HepG2 (cell line): Measurements from ENCODE around the gene FRMD4A.

Source experiments
- ADNP ChIP-seq: sonication (generic); formaldehyde crosslinking; IDR thresholded peaks from 2 replicates; pipeline ENCODE4 v1.4.0; 2020; ENCODE audit warnings: missing genetic modification reagents
- MYNN ChIP-seq: sonication (generic); formaldehyde crosslinking; IDR thresholded peaks from 2 replicates; pipeline ENCODE4 v1.4.0; 2020; ENCODE audit warnings: mild to moderate bottlenecking, low read depth, missing genetic modification reagents
- NFIC ChIP-seq: IDR thresholded peaks from 2 replicates; pipeline ENCODE4 v1.6.1; 2012; ENCODE audit warnings: mild to moderate bottlenecking, low read length, inconsistent platforms
- POLR2A ChIP-seq, 2 experiments: IDR thresholded peaks; 2 replicates each; pipeline ENCODE4 v1.6.1; 2011; ENCODE audit warnings: low read depth in 2 of 2, low read length in 2 of 2, mild to moderate bottlenecking in 1 of 2, moderate library complexity in 1 of 2; ENCODE audit not compliant: insufficient read depth in 1 of 2
- RXRB ChIP-seq: IDR thresholded peaks from 2 replicates; pipeline ENCODE4 v1.6.1; 2016; ENCODE audit warnings: borderline replicate concordance, missing genetic modification reagents, missing compliant biosample characterization
- SMAD3 ChIP-seq: sonication (generic); formaldehyde crosslinking; IDR thresholded peaks from 2 replicates; pipeline ENCODE4 v1.4.0; 2020; ENCODE audit warnings: missing genetic modification reagents
- ZNF138 ChIP-seq: sonication (generic); formaldehyde crosslinking; IDR thresholded peaks from 2 replicates; pipeline ENCODE4 v1.5.0; 2020; ENCODE audit warnings: mild to moderate bottlenecking, low read depth, missing genetic modification reagents
- ZNF20 ChIP-seq: sonication (generic); formaldehyde crosslinking; IDR thresholded peaks from 2 replicates; pipeline ENCODE4 v1.4.0; 2020; ENCODE audit warnings: mild to moderate bottlenecking, moderate library complexity, missing genetic modification reagents
- ZNF224 ChIP-seq: sonication (generic); formaldehyde crosslinking; IDR thresholded peaks from 2 replicates; pipeline ENCODE4 v1.5.0; 2020; ENCODE audit warnings: mild to moderate bottlenecking, missing genetic modification reagents
- ZNF234 ChIP-seq: sonication (generic); formaldehyde crosslinking; conservative IDR thresholded peaks from 2 replicates; pipeline ENCODE4 v1.5.1; 2020; ENCODE audit warnings: mild to moderate bottlenecking, missing genetic modification reagents
- ZNF589 ChIP-seq: sonication (generic); formaldehyde crosslinking; conservative IDR thresholded peaks from 2 replicates; pipeline ENCODE4 v1.8.0; 2022; ENCODE audit warnings: mild to moderate bottlenecking, moderate library complexity, missing genetic modification reagents
- TF ChIP-seq, protein P1 (sequence below): sonication (generic); formaldehyde crosslinking; IDR thresholded peaks from 2 replicates; pipeline ENCODE4 v1.4.0; 2020; ENCODE audit warnings: missing genetic modification reagents
- TF ChIP-seq, protein P2 (sequence below): sonication (generic); formaldehyde crosslinking; IDR thresholded peaks from 2 replicates; pipeline ENCODE4 v1.5.0; 2020; ENCODE audit warnings: missing genetic modification reagents, mild to moderate bottlenecking, borderline replicate concordance
- TF ChIP-seq, protein P3 (sequence below): sonication (generic); formaldehyde crosslinking; IDR thresholded peaks from 2 replicates; pipeline ENCODE4 v1.8.0; 2022; ENCODE audit warnings: mild to moderate bottlenecking, missing genetic modification reagents; ENCODE audit not compliant: insufficient replicate concordance

DNA sequence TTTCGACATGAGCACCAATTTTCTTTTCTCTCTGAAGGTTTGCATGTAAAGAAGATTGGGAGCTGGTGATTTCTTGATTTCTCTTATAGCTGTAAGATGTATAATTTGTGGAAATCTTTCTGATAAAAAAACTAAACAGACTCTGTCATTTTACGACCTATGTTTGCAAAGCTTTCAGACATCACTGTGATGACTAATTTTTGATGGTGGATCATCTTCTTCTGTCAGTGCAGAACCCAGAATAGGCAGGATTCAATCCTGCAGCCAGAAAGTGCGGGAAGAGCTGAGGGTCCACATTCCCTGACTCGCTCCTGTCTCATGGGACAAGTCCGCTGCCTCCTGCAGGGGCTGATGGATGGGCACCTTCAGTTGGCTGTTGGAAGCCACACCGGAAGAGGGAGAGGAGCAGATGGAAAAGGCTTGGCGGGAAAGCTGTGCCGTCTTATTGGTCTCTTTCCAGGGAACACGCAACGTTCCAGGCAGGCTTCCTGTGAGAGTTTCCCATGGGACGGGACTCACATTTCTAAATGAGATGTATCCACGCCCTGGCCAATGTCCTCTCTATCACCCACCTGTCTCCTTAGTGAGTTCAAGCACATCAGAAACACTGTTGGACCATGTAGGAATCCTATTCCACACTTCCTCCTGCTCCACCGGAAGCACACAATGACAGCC, 557.1 kb downstream of the FRMD4A start:
- no peak for TF ChIP-seq ZNF224 (CRISPR knock-in tag)
- TF ChIP-seq, protein P1, sequence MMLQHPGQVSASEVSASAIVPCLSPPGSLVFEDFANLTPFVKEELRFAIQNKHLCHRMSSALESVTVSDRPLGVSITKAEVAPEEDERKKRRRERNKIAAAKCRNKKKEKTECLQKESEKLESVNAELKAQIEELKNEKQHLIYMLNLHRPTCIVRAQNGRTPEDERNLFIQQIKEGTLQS (CRISPR knock-in tag), result no peak
- no peak for TF ChIP-seq RXRB
- TF ChIP-seq MYNN (CRISPR knock-in tag), result no peak
- no peak for TF ChIP-seq ADNP
- no peak for TF ChIP-seq ZNF138 (CRISPR knock-in tag)
- TF ChIP-seq SMAD3 (CRISPR knock-in tag), result no peak
- no peak for TF ChIP-seq NFIC
- TF ChIP-seq ZNF589, result no peak
- TF ChIP-seq, protein P2, sequence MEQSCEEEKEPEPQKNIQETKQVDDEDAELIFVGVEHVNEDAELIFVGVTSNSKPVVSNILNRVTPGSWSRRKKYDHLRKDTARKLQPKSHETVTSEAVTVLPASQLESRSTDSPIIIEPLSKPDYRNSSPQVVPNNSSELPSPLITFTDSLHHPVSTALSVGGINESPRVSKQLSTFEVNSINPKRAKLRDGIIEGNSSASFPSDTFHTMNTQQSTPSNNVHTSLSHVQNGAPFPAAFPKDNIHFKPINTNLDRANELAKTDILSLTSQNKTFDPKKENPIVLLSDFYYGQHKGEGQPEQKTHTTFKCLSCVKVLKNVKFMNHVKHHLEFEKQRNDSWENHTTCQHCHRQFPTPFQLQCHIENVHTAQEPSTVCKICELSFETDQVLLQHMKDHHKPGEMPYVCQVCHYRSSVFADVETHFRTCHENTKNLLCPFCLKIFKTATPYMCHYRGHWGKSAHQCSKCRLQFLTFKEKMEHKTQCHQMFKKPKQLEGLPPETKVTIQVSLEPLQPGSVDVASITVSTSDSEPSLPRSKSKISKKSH (CRISPR knock-in tag), result no peak
- TF ChIP-seq, protein P3, sequence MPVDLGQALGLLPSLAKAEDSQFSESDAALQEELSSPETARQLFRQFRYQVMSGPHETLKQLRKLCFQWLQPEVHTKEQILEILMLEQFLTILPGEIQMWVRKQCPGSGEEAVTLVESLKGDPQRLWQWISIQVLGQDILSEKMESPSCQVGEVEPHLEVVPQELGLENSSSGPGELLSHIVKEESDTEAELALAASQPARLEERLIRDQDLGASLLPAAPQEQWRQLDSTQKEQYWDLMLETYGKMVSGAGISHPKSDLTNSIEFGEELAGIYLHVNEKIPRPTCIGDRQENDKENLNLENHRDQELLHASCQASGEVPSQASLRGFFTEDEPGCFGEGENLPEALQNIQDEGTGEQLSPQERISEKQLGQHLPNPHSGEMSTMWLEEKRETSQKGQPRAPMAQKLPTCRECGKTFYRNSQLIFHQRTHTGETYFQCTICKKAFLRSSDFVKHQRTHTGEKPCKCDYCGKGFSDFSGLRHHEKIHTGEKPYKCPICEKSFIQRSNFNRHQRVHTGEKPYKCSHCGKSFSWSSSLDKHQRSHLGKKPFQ, result no peak
- TF ChIP-seq ZNF20 (CRISPR knock-in tag), result no peak
- TF ChIP-seq POLR2A (IDR thresholded peaks at IDR 0.05; ENCODE audit: insufficient read depth in 1 of 2, low read depth in 2 of 2, low read length in 2 of 2), result no peak
- no peak for TF ChIP-seq ZNF234 (CRISPR knock-in tag)
